Mesothelial cell of epicardium (in vitro differentiated cells): ENCODE data around the gene MGRN1. TPM values are rescaled to one million over a fixed set of nuclear protein-coding genes. Genes with fewer than 3 reads are reported as not detected.

ENCODE experiments used
- DNase-seq, 2 experiments: peaks; one replicate each; pipeline ENCODE4 v3.0.0; 2021; ENCODE audit warnings: low spot score in 2 of 2; ENCODE audit not compliant: unreplicated experiment in 2 of 2
- H3K27ac Mint-ChIP-seq: 2 replicates; pipeline ENCODE4 v1.8.0; 2021; ENCODE audit warnings: mixed read lengths
- H3K27me3 Mint-ChIP-seq: 2 replicates; pipeline ENCODE4 v1.8.0; 2021; ENCODE audit warnings: low read depth, mixed read lengths
- H3K36me3 Mint-ChIP-seq: 2 replicates; pipeline ENCODE4 v1.8.0; 2021; ENCODE audit warnings: mixed read lengths
- H3K4me1 Mint-ChIP-seq: 2 replicates; pipeline ENCODE4 v1.8.0; 2021; ENCODE audit warnings: mixed read lengths
- H3K4me3 Mint-ChIP-seq: 2 replicates; pipeline ENCODE4 v1.8.0; 2021; ENCODE audit warnings: mild to moderate bottlenecking, moderate library complexity, mixed read lengths
- H3K9me3 Mint-ChIP-seq: 2 replicates; pipeline ENCODE4 v1.8.0; 2021; ENCODE audit warnings: mixed read lengths
- CTCF ChIP-seq: fragments of 200-600 bp; sonication (generic); IDR thresholded peaks from one replicate; pipeline ENCODE4 v1.5.0; 2021; ENCODE audit warnings: antibody characterized with exemption; ENCODE audit not compliant: unreplicated experiment
- total RNA-seq: library from RNA; stranded (reverse); gene quantifications from 3 replicates; pipeline ENCODE4 v1.2.1, GENCODE V29; 2021

MGRN1 gene
- total RNA-seq, 1 donor from 2014 or later, result 110 TPM

- no peaks in the 10 kb centered on the region for H3K36me3 Mint-ChIP-seq
- no peaks in the 10 kb centered on the region for H3K4me1 Mint-ChIP-seq
- peaks cover 12% of the 10 kb centered on the region for H3K27me3 Mint-ChIP-seq
- no peak overlapping the region for H3K27ac Mint-ChIP-seq
- TF ChIP-seq CTCF, result no peak
- DNase-seq, result no peak
- no peaks in the 10 kb centered on the region for H3K9me3 Mint-ChIP-seq
- H3K4me3 Mint-ChIP-seq, result no peak overlapping the region
These were observed 25.1 kb upstream of the MGRN1 start for GRCh38 chr16:4599545-4599944.

GRCh38 chr16:4601036-4601863 lies 23.4 kb upstream of the MGRN1 start:
- no peak overlapping the region for H3K4me3 Mint-ChIP-seq
- H3K27ac Mint-ChIP-seq, result no peak overlapping the region
- H3K27me3 Mint-ChIP-seq, result peaks cover 9% of the 10 kb centered on the region
- H3K4me1 Mint-ChIP-seq, result no peaks in the 10 kb centered on the region
- no peak for TF ChIP-seq CTCF
- no peaks in the 10 kb centered on the region for H3K36me3 Mint-ChIP-seq
- no peaks in the 10 kb centered on the region for H3K9me3 Mint-ChIP-seq
- no peak for DNase-seq

- Mint-ChIP-seq H3K4me1 (no peaks in the 10 kb centered on the region), H3K27ac (no peak overlapping the region)
These were observed 22.8 kb upstream of the MGRN1 start for GRCh38 chr16:4601864-4602186.

GRCh38 chr16:4602331-4602730 lies 22.3 kb upstream of the MGRN1 start:
- H3K9me3 Mint-ChIP-seq, result no peaks in the 10 kb centered on the region
- H3K27ac Mint-ChIP-seq, result no peak overlapping the region
- H3K4me1 Mint-ChIP-seq, result no peaks in the 10 kb centered on the region
- DNase-seq, result no peak
- no peak for TF ChIP-seq CTCF
- no peak overlapping the region for H3K4me3 Mint-ChIP-seq
- H3K36me3 Mint-ChIP-seq, result no peaks in the 10 kb centered on the region
- peaks cover 6% of the 10 kb centered on the region for H3K27me3 Mint-ChIP-seq

More at GRCh38 chr16:4601864-4602186, 22.8 kb upstream of the MGRN1 start:
- peaks cover 7% of the 10 kb centered on the region for H3K27me3 Mint-ChIP-seq
- H3K4me3 Mint-ChIP-seq, result no peak overlapping the region
- no peak for TF ChIP-seq CTCF
- H3K36me3 Mint-ChIP-seq, result no peaks in the 10 kb centered on the region
- DNase-seq, result no peak
- no peaks in the 10 kb centered on the region for H3K9me3 Mint-ChIP-seq

DNA sequence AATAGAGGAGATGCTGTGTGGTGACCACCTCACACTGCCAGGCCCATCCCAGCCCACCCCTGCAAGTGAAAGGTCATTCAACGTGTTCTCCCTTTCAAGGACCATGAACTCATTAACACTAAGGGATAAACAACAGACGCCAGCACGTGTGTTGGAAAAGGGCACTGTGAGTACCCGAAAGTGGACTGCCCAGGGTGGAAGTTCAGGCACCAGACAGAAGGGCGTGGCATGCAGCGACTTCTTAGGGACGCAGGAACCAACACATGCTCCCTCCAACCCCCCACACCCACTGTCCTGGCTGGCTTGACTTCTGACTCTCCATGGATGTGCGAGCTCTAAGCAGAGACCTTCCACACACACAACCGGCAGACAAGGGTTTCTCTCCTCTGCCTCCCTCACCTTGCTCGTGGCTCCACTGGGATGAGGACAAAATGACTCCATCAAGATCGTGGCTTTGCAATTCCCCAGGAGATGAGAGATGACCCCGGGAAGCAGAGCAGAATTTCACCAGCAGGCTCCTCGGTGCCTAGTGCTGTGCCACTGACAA lies 20.9 kb upstream of the MGRN1 start:
- no peak overlapping the region for H3K27ac Mint-ChIP-seq
- peaks cover 5% of the 10 kb centered on the region for H3K27me3 Mint-ChIP-seq
- DNase-seq, result no peak
- no peaks in the 10 kb centered on the region for H3K36me3 Mint-ChIP-seq
- no peak overlapping the region for H3K4me3 Mint-ChIP-seq
- no peaks in the 10 kb centered on the region for H3K9me3 Mint-ChIP-seq
- TF ChIP-seq CTCF, result no peak
- no peaks in the 10 kb centered on the region for H3K4me1 Mint-ChIP-seq
